HepG2 (cell line): Measurements from ENCODE around the gene RSBN1. TPM values are rescaled to one million over a fixed set of nuclear protein-coding genes. Genes with fewer than 3 reads are reported as not detected.

ENCODE experiments used
- ATAC-seq: fragments of 200-7000 bp; cut with Tn5 transposase; 3 replicates; pipeline ENCODE4 v1.9.1; 2020; ENCODE audit warnings: mild to moderate bottlenecking, moderate library complexity
- BruUV-seq: library from RNA; stranded (reverse); fragments of 400-500 nt; replicated peaks from 2 replicates; lab custom pipeline; 2021; lab: Mats Ljungman, UMichigan
- CTCF ChIA-PET: fragments of 300-600 bp; formaldehyde crosslinking; extraction: SDS; loops from one replicate; lab custom pipeline; 2021; ENCODE audit warnings: low total read pairs, inconsistent platforms, low intra/inter-chr PET ratio; lab: Yijun Ruan, JAX
- POLR2A ChIA-PET: fragments of 350-600 bp; sonication (Branson Sonifier 250); formaldehyde crosslinking; loops from one replicate; lab custom pipeline; 2020; ENCODE audit warnings: antibody characterized with exemption, inconsistent platforms; lab: Yijun Ruan, JAX
- DNase-seq: peaks from one replicate; pipeline ENCODE4 v3.0.0-alpha.2; 2015; ENCODE audit warnings: low spot score
- FAIRE-seq: peaks from 3 replicates; lab custom pipeline; 2011; peaks lifted over from hg19 to GRCh38; lab: Jason Lieb, UNC
- H2AFZ ChIP-seq: one replicate; pipeline ENCODE4 v1.6.1; 2011; ENCODE audit warnings: low read length, inconsistent platforms
- H3K27ac ChIP-seq: fragments of 300-600 bp; 3 replicates; pipeline ENCODE4 v1.8.0; 2011; ENCODE audit warnings: mixed run types, mild to moderate bottlenecking, mixed read lengths, low read length, inconsistent platforms; ENCODE audit not compliant: insufficient read depth; ENCODE audit errors: extremely low read length
- H3K27me3 ChIP-seq, 2 experiments: fragments of 200-600 bp in 1 of 2; 2 replicates in 1 of 2; 3 replicates in 1 of 2; pipeline versions ENCODE4 v1.6.0 to v1.8.0; 2011; ENCODE audit warnings: low read length in 2 of 2, mild to moderate bottlenecking in 2 of 2, moderate library complexity in 2 of 2, inconsistent platforms in 1 of 2; ENCODE audit not compliant: insufficient read depth in 2 of 2, control insufficient read depth in 1 of 2
- H3K36me3 ChIP-seq, 2 experiments: fragments of 200-600 bp in 1 of 2; replicated peaks in 1 of 2; 2 replicates in 1 of 2; 3 replicates in 1 of 2; pipeline versions ENCODE4 v1.5.1 to v1.8.0; 2011; ENCODE audit warnings: low read length in 2 of 2, inconsistent platforms in 1 of 2; ENCODE audit not compliant: insufficient read depth in 2 of 2, control insufficient read depth in 1 of 2
- H3K4me1 ChIP-seq: 2 replicates; pipeline ENCODE4 v1.5.1; 2012; ENCODE audit warnings: low read length, inconsistent platforms; ENCODE audit not compliant: insufficient read depth
- H3K4me2 ChIP-seq: 2 replicates; pipeline ENCODE4 v1.6.0; 2011; ENCODE audit warnings: low read depth, low read length, inconsistent platforms
- H3K4me3 ChIP-seq, 3 experiments: fragments of 200-600 bp in 1 of 3; sonication (generic), shearing (Covaris generic) in 1 of 3; replicated peaks in 1 of 3; 2 replicates each; pipeline ENCODE4 v1.5.1; 2011 to 2016; ENCODE audit warnings: low read length in 3 of 3, inconsistent platforms in 2 of 3, low read depth in 2 of 3, mild to moderate bottlenecking in 2 of 3, control low read depth in 1 of 3, mixed read lengths in 1 of 3; ENCODE audit not compliant: insufficient read depth in 1 of 3
- H3K79me2 ChIP-seq: one replicate; pipeline ENCODE4 v1.6.1; 2011; ENCODE audit warnings: low read length, inconsistent platforms; ENCODE audit not compliant: insufficient read depth
- H3K9ac ChIP-seq: 2 replicates; pipeline ENCODE4 v1.6.0; 2011; ENCODE audit warnings: mild to moderate bottlenecking, low read depth, low read length, inconsistent platforms; ENCODE audit not compliant: insufficient read depth
- H3K9me3 ChIP-seq: 2 replicates; pipeline ENCODE4 v1.5.1; 2012; ENCODE audit warnings: mild to moderate bottlenecking, low read length
- H4K20me1 ChIP-seq: 2 replicates; pipeline ENCODE4 v1.6.0; 2011; ENCODE audit warnings: inconsistent platforms, mild to moderate bottlenecking, low read length, moderate library complexity; ENCODE audit not compliant: insufficient read depth
- ARID5B ChIP-seq: IDR thresholded peaks from 2 replicates; pipeline ENCODE4 v1.4.0; 2020; ENCODE audit warnings: mild to moderate bottlenecking, missing genetic modification reagents
- HNRNPLL ChIP-seq: fragments of 200-400 bp; formaldehyde crosslinking; IDR thresholded peaks from 2 replicates; pipeline ENCODE4 v1.6.1; 2017; ENCODE audit warnings: mild to moderate bottlenecking, low read depth, low read length; ENCODE audit not compliant: poor library complexity, severe bottlenecking
- MIXL1 ChIP-seq: IDR thresholded peaks from 2 replicates; pipeline ENCODE4 v1.6.1; 2016
- PAXIP1 ChIP-seq: sonication (generic); formaldehyde crosslinking; conservative IDR thresholded peaks from 2 replicates; pipeline ENCODE4 v1.4.0; 2020; ENCODE audit warnings: mild to moderate bottlenecking, missing genetic modification reagents, moderate library complexity
- PLRG1 ChIP-seq: fragments of 450-650 bp; conservative IDR thresholded peaks from 2 replicates; pipeline ENCODE4 v1.6.1; 2016
- PRMT3 ChIP-seq: sonication (generic); formaldehyde crosslinking; IDR thresholded peaks from 2 replicates; pipeline ENCODE4 v1.8.1; 2022; ENCODE audit warnings: low read depth, mild to moderate bottlenecking, moderate library complexity, missing genetic modification reagents, borderline replicate concordance
- SETDB1 ChIP-seq: sonication (generic); formaldehyde crosslinking; IDR thresholded peaks from 2 replicates; pipeline ENCODE4 v1.5.1; 2020; ENCODE audit warnings: missing genetic modification reagents, mild to moderate bottlenecking, borderline replicate concordance
- ZNF138 ChIP-seq: sonication (generic); formaldehyde crosslinking; IDR thresholded peaks from 2 replicates; pipeline ENCODE4 v1.5.0; 2020; ENCODE audit warnings: mild to moderate bottlenecking, low read depth, missing genetic modification reagents
- ZNF253 ChIP-seq: sonication (generic); formaldehyde crosslinking; IDR thresholded peaks from 2 replicates; pipeline ENCODE4 v1.8.0; 2022; ENCODE audit warnings: mild to moderate bottlenecking, missing genetic modification reagents, borderline replicate concordance
- ZNF280D ChIP-seq: sonication (generic); formaldehyde crosslinking; IDR thresholded peaks from 2 replicates; pipeline ENCODE4 v1.5.1; 2020; ENCODE audit warnings: mild to moderate bottlenecking, missing genetic modification reagents
- ZNF629 ChIP-seq: sonication (generic); formaldehyde crosslinking; conservative IDR thresholded peaks from 2 replicates; pipeline ENCODE4 v1.5.0; 2020; ENCODE audit warnings: missing genetic modification reagents
- ZNF660 ChIP-seq: sonication (generic); formaldehyde crosslinking; IDR thresholded peaks from 2 replicates; pipeline ENCODE4 v1.5.1; 2020; ENCODE audit warnings: mild to moderate bottlenecking, low read depth, missing genetic modification reagents, borderline replicate concordance
- WGBS: methylation state at CpG from one replicate; pipeline ENCODE4 v1.1.6; 2017; ENCODE audit warnings: low lambda C conversion rate; 5-methylcytosine and 5-hydroxymethylcytosine counted together
- in situ Hi-C: cut with HindIII; loops from 2 replicates; pipeline ENCODE4 v1.10.0; 2017; ENCODE audit warnings: low pct_unique_long_range_greater_than_20kb; ENCODE audit not compliant: extremely low pct_ligation_motif_present
- intact Hi-C: fragments of 100-400 bp; cut with micrococcal nuclease; formaldehyde crosslinking; loops from one replicate; pipeline ENCODE4 v1.10.0; 2022; ENCODE audit not compliant: unreplicated experiment
- polyA plus RNA-seq, 8 experiments: library from polyadenylated mRNA; depleted of rRNA in 3 of 8; stranded (reverse) in 7 of 8; unstranded in 1 of 8; fragments of >200 nt; fragmentation: Illumina TruSeq in 4 of 8; extraction: Trizol in 4 of 8; gene quantifications; 2 replicates each; pipeline versions ENCODE4 v1.2.1 to v1.2.3, GENCODE V29; 2011 to 2016; ENCODE audit warnings: low read depth in 4 of 8, missing spikeins in 1 of 8, mixed read lengths in 1 of 8; ENCODE audit not compliant: insufficient read depth in 1 of 8
- total RNA-seq, 5 experiments: library from RNA; depleted of rRNA; stranded (reverse); fragments of >200 nt; fragmentation: Illumina TruSeq; extraction: Trizol; gene quantifications; 2 replicates each; pipeline ENCODE4 v1.2.3, GENCODE V29; 2016; ENCODE audit warnings: low read depth in 1 of 5

RSBN1 gene
- total and polyA plus RNA-seq, 2 of the 13 experiments (the other 11 are each of a cell fraction or from before 2014, with no cell fraction given) = 8.3 to 10.4 TPM

GRCh38 chr1:113854234-113854633 lies 42.0 kb upstream of the RSBN1 start:
- no peak overlapping the region for H3K9ac ChIP-seq
- peaks cover 14% of the 10 kb centered on the region for H3K4me1 ChIP-seq
- no peaks in the 10 kb centered on the region for H3K36me3 ChIP-seq
- POLR2A ChIA-PET = no interaction called here
- DNase-seq (no peak), FAIRE-seq (no peak), ATAC-seq (no peak)
- H3K79me2 ChIP-seq = no peaks in the 10 kb centered on the region
- H3K4me3 ChIP-seq = no peak overlapping the region
- no peaks in the 10 kb centered on the region for H4K20me1 ChIP-seq
- CTCF ChIA-PET = no interaction called here
- in situ Hi-C loops = no loop called here
- H2AFZ ChIP-seq = no peak overlapping the region
- 57% methylated on average over 1 of the region's 1 CpG for WGBS
- no peak overlapping the region for H3K4me2 ChIP-seq
- H3K27ac ChIP-seq = no peak overlapping the region
- intact Hi-C loops = no loop called here
- no TSS peak for BruUV-seq
- H3K9me3 ChIP-seq = no peaks in the 10 kb centered on the region
- H3K27me3 ChIP-seq = no peaks in the 10 kb centered on the region; a peak in 1 of 5 replicates
- TF ChIP-seq ZNF629 (CRISPR knock-in tag) (no peak), HNRNPLL (no peak), MIXL1 (CRISPR knock-in tag) (no peak), PRMT3 (CRISPR knock-in tag) (no peak), PLRG1 (no peak), ZNF660 (CRISPR knock-in tag) (no peak), SETDB1 (no peak), PAXIP1 (no peak), ZNF253 (CRISPR knock-in tag) (no peak), ZNF280D (CRISPR knock-in tag) (no peak), ARID5B (CRISPR knock-in tag) (no peak), ZNF138 (CRISPR knock-in tag) (no peak)
